ENCODE measurements around the gene CIDEA. TPM values are rescaled to one million over a fixed set of nuclear protein-coding genes. Genes with fewer than 3 reads are reported as not detected.

The CIDEA gene
- total RNA-seq, 1 experiment from 2014 or later = not detected

DNA sequence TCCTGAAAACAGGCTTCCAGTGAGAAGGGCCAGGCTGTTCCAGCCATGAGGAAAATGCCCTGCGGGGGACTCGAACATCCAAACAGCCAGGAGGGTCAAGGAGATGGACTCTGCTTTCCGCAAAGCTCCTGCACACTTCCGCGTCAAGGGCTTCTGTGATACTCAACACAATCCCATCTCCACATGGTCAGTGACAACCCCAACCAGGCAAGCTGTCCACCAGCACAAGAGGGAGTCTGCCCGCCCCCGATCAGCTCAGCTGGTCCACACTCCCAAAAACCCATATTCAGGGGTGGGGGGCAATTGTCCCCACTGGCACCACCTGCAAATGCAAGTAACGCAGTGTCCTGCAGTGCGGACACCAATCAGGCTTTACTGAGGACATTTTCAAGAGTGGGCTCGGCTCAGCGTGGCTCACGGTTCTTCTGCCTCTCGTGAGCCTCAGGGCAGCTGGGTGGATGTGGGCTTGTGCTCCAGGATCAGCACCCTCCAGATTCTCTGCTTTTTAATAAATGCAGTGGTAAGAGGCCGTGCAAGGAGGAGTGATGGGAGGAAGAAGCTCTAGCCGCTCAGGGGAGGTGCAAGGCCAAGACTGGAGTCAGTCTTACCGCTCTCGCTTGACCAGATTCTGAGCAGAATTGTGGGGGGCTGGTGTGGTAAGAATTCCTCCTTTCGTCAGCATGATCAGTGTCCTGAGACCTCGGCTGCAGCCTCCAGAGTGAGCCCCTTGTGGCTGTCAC, 19.5 kb upstream of the CIDEA start:
- Histone ChIP-seq H2BK120ac (ENCODE audit: low read depth, low read length, poor library complexity, severe bottlenecking) (no peak overlapping the region), H2BK20ac (ENCODE audit: low read depth, low read length, poor library complexity, severe bottlenecking) (no peak overlapping the region), H2AK5ac (ENCODE audit: insufficient read length, low read length) (no peak overlapping the region), H3K27me3 (ENCODE audit: insufficient read depth, low read length) (no peaks in the 10 kb centered on the region), H2BK5ac (ENCODE audit: insufficient read length, low read length) (no peak overlapping the region), H2AFZ (ENCODE audit: low read length) (no peak overlapping the region), H3K14ac (ENCODE audit: insufficient read depth, low read length) (no peak overlapping the region; the same call in 1 of the 2 replicates), H4K5ac (ENCODE audit: insufficient read length, low read depth, low read length) (no peak overlapping the region), H4K20me1 (ENCODE audit: control insufficient read depth, insufficient read depth, insufficient read length) (no peaks in the 10 kb centered on the region), H4K8ac (replicated peaks; ENCODE audit: insufficient read length, low read depth, low read length) (no peak overlapping the region), H4K91ac (ENCODE audit: insufficient read length, low read depth, low read length) (no peak overlapping the region), H3K9me3 (ENCODE audit: control insufficient read depth, low read depth, low read length) (no peaks in the 10 kb centered on the region), H3K23ac (ENCODE audit: insufficient read length, low read depth, low read length) (no peak overlapping the region), H2BK12ac (ENCODE audit: insufficient read length, low read depth, low read length) (no peak overlapping the region), H3K79me1 (ENCODE audit: insufficient read depth, low read depth, low read length, poor library complexity, severe bottlenecking) (no peaks in the 10 kb centered on the region), H3K23me2 (ENCODE audit: insufficient read length, low read depth, low read length, poor library complexity, severe bottlenecking) (no peaks in the 10 kb centered on the region), H3T11ph (ENCODE audit: low read length) (no peak overlapping the region), H2BK15ac (ENCODE audit: low read depth, low read length) (no peak overlapping the region), H3K18ac (ENCODE audit: insufficient read length, low read depth, low read length) (no peak overlapping the region), H3K79me2 (ENCODE audit: insufficient read depth, low read length) (no peaks in the 10 kb centered on the region), H3K4me2 (ENCODE audit: insufficient read depth, insufficient read length, low read length) (no peak overlapping the region), H3K27ac (ENCODE audit: insufficient read length, low read depth, low read length) (no peak overlapping the region), H3K9ac (ENCODE audit: extremely low read depth, insufficient read length, low read length) (no peak overlapping the region), H3K4ac (ENCODE audit: low read depth, low read length) (no peak overlapping the region), H3K4me1 (ENCODE audit: insufficient read depth, low read length) (no peaks in the 10 kb centered on the region), H3K56ac (ENCODE audit: insufficient read length, low read depth, low read length) (no peak overlapping the region)
- H3K36me3 Mint-ChIP-seq (ENCODE audit: insufficient read depth in 1 of 3, low read depth in 3 of 3) = peaks cover 0 to 1% (median 0%) of the 10 kb centered on the region in 3 experiments; a peak in 2 of 7 replicates
- TF ChIP-seq, protein P1, sequence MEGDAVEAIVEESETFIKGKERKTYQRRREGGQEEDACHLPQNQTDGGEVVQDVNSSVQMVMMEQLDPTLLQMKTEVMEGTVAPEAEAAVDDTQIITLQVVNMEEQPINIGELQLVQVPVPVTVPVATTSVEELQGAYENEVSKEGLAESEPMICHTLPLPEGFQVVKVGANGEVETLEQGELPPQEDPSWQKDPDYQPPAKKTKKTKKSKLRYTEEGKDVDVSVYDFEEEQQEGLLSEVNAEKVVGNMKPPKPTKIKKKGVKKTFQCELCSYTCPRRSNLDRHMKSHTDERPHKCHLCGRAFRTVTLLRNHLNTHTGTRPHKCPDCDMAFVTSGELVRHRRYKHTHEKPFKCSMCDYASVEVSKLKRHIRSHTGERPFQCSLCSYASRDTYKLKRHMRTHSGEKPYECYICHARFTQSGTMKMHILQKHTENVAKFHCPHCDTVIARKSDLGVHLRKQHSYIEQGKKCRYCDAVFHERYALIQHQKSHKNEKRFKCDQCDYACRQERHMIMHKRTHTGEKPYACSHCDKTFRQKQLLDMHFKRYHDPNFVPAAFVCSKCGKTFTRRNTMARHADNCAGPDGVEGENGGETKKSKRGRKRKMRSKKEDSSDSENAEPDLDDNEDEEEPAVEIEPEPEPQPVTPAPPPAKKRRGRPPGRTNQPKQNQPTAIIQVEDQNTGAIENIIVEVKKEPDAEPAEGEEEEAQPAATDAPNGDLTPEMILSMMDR (conservative IDR thresholded peaks at IDR 0.05) = no peak
- H3K9me3 Mint-ChIP-seq = peaks cover 0 to 5% of the 10 kb centered on the region in 2 experiments; a peak in 3 of 5 replicates
- peaks cover 7 to 10% of the 10 kb centered on the region in 2 experiments; a peak in 3 of 4 replicates for H3K4me1 Mint-ChIP-seq
- H3K27ac Mint-ChIP-seq = no peak overlapping the region
- no peak for DNase-seq
- H3K4me3 Mint-ChIP-seq = no peak overlapping the region
- peaks cover 40% of the 10 kb centered on the region for H3K27me3 Mint-ChIP-seq (ENCODE audit: low read depth)
- WGBS (ENCODE audit: extremely low coverage, insufficient read length, low lambda C conversion rate) = no CpG with 5 or more reads among the region's 19 CpGs
